IMR-90 (cell line): ENCODE results near the gene GBF1. TPM values are rescaled to one million over a fixed set of nuclear protein-coding genes. Genes with fewer than 3 reads are reported as not detected.
A peak's percentile ranks its signal among the peaks of the same experiment; 100 is the strongest.

ENCODE experiments used
- ATAC-seq: fragments of 200-7000 bp; cut with Tn5 transposase; 2 replicates; pipeline ENCODE4 v1.9.1; 2020; ENCODE audit warnings: low read depth, mild to moderate bottlenecking, moderate library complexity
- BruUV-seq: library from RNA; stranded (reverse); fragments of 400-500 nt; replicated peaks from 2 replicates; lab custom pipeline; 2021; lab: Mats Ljungman, UMichigan
- CTCF ChIA-PET: fragments of 300-600 bp; formaldehyde crosslinking; extraction: SDS; loops from one replicate; lab custom pipeline; 2021; ENCODE audit warnings: antibody characterized with exemption; lab: Yijun Ruan, JAX
- POLR2A ChIA-PET: fragments of 300-600 bp; sonication (Branson Sonifier 250); formaldehyde crosslinking; loops from one replicate; lab custom pipeline; 2022; ENCODE audit warnings: antibody characterized with exemption; ENCODE audit not compliant: unreplicated experiment; lab: Charles Lee
- DNase-seq: peaks from one replicate; pipeline ENCODE4 v3.0.0; 2013
- H2AFZ ChIP-seq: replicated peaks from 2 replicates; pipeline ENCODE3; 2013; ENCODE audit warnings: low read length, mild to moderate bottlenecking; ENCODE audit not compliant: poor library complexity
- H2AK5ac ChIP-seq: 2 replicates; pipeline ENCODE4 v1.6.1; 2013; ENCODE audit warnings: low read depth, low read length, inconsistent platforms
- H2AK9ac ChIP-seq: replicated peaks from 2 replicates; pipeline ENCODE3; 2013; ENCODE audit warnings: mild to moderate bottlenecking, low read depth, low read length, moderate library complexity; ENCODE audit not compliant: poor library complexity
- H2BK120ac ChIP-seq: 2 replicates; pipeline ENCODE4 v1.6.1; 2013; ENCODE audit warnings: low read depth, low read length, inconsistent platforms
- H2BK15ac ChIP-seq: 3 replicates; pipeline ENCODE4 v1.6.1; 2013; ENCODE audit warnings: low read depth, low read length, inconsistent platforms
- H2BK20ac ChIP-seq: 2 replicates; pipeline ENCODE4 v1.6.1; 2013; ENCODE audit warnings: low read depth, mild to moderate bottlenecking, inconsistent platforms, low read length, moderate library complexity
- H2BK5ac ChIP-seq: 2 replicates; pipeline ENCODE4 v1.6.1; 2013; ENCODE audit warnings: mild to moderate bottlenecking, low read depth, low read length, inconsistent platforms; ENCODE audit not compliant: poor library complexity, severe bottlenecking
- H3K14ac ChIP-seq: replicated peaks from 2 replicates; pipeline ENCODE4 v1.6.1; 2013; ENCODE audit warnings: low read depth, low read length, inconsistent platforms
- H3K18ac ChIP-seq: 2 replicates; pipeline ENCODE4 v1.6.1; 2013; ENCODE audit warnings: low read depth, low read length, control low read depth
- H3K23ac ChIP-seq: 2 replicates; pipeline ENCODE4 v1.6.1; 2013; ENCODE audit warnings: low read depth, low read length, inconsistent platforms
- H3K27ac ChIP-seq: 2 replicates; pipeline ENCODE4 v1.5.1; 2013; ENCODE audit warnings: mild to moderate bottlenecking, control low read depth, low read length; ENCODE audit not compliant: insufficient read depth
- H3K27me3 ChIP-seq: 2 replicates; pipeline ENCODE4 v1.6.1; 2013; ENCODE audit warnings: low read length; ENCODE audit not compliant: control insufficient read depth, insufficient read depth
- H3K36me3 ChIP-seq: 2 replicates; pipeline ENCODE4 v1.6.1; 2013; ENCODE audit warnings: low read length, mixed read lengths; ENCODE audit not compliant: control insufficient read depth, insufficient read depth
- H3K4ac ChIP-seq: 2 replicates; pipeline ENCODE4 v1.6.1; 2013; ENCODE audit warnings: low read depth, low read length, inconsistent platforms
- H3K4me1 ChIP-seq: 2 replicates; pipeline ENCODE4 v1.6.1; 2013; ENCODE audit warnings: low read length, mixed read lengths; ENCODE audit not compliant: control insufficient read depth, insufficient read depth
- H3K4me2 ChIP-seq: 2 replicates; pipeline ENCODE4 v1.6.1; 2013; ENCODE audit warnings: low read depth, mild to moderate bottlenecking, control low read depth, low read length, moderate library complexity
- H3K4me3 ChIP-seq: 2 replicates; pipeline ENCODE4 v1.5.1; 2013; ENCODE audit warnings: low read depth, mild to moderate bottlenecking, control low read depth, low read length, moderate library complexity; ENCODE audit not compliant: insufficient read depth
- H3K56ac ChIP-seq: 2 replicates; pipeline ENCODE4 v1.6.1; 2013; ENCODE audit warnings: low read length, inconsistent platforms; ENCODE audit not compliant: insufficient read depth; ENCODE audit errors: extremely low read depth
- H3K79me1 ChIP-seq, 2 experiments: 2 replicates each; pipeline ENCODE4 v1.6.1; 2013; ENCODE audit warnings: low read length in 2 of 2, inconsistent platforms in 1 of 2, low read depth in 1 of 2
- H3K9ac ChIP-seq: 2 replicates; pipeline ENCODE4 v1.6.1; 2013; ENCODE audit warnings: low read depth, low read length, control low read depth
- H3K9me1 ChIP-seq: 2 replicates; pipeline ENCODE4 v1.6.1; 2013; ENCODE audit warnings: low read length, inconsistent platforms; ENCODE audit not compliant: insufficient read depth
- H3K9me3 ChIP-seq: 2 replicates; pipeline ENCODE4 v1.6.1; 2013; ENCODE audit warnings: low read length; ENCODE audit not compliant: control insufficient read depth, insufficient read depth
- H4K20me1 ChIP-seq: 2 replicates; pipeline ENCODE4 v1.6.1; 2013; ENCODE audit warnings: low read length, inconsistent platforms; ENCODE audit not compliant: insufficient read depth
- H4K5ac ChIP-seq: 2 replicates; pipeline ENCODE4 v1.6.1; 2013; ENCODE audit warnings: mild to moderate bottlenecking, low read depth, low read length, control low read depth
- H4K8ac ChIP-seq, 2 experiments: 2 replicates each; pipeline ENCODE4 v1.6.1; 2013; ENCODE audit warnings: low read depth in 2 of 2, low read length in 2 of 2, control low read depth in 1 of 2, inconsistent platforms in 1 of 2
- H4K91ac ChIP-seq: 2 replicates; pipeline ENCODE4 v1.6.1; 2013; ENCODE audit warnings: low read depth, low read length, inconsistent platforms; ENCODE audit not compliant: insufficient read depth
- BHLHE40 ChIP-seq: fragments of 150-350 bp; IDR thresholded peaks from 2 replicates; pipeline ENCODE4 v1.6.1; 2016; ENCODE audit warnings: mild to moderate bottlenecking, low read depth, low read length
- CEBPB ChIP-seq: IDR thresholded peaks from 2 replicates; pipeline ENCODE4 v1.6.1; 2012; ENCODE audit warnings: low read depth, low read length, improper control_type of control experiment
- CHD1 ChIP-seq: IDR thresholded peaks from 2 replicates; pipeline ENCODE4 v1.6.1; 2012; ENCODE audit warnings: low read depth, low read length, improper control_type of control experiment
- FOS ChIP-seq: fragments of 150-350 bp; IDR thresholded peaks from 2 replicates; pipeline ENCODE4 v1.6.1; 2016; ENCODE audit warnings: low read depth, low read length
- MAFK ChIP-seq: IDR thresholded peaks from 2 replicates; pipeline ENCODE4 v1.6.1; 2012; ENCODE audit warnings: low read depth, low read length, improper control_type of control experiment
- MXI1 ChIP-seq: IDR thresholded peaks from 2 replicates; pipeline ENCODE4 v1.6.1; 2012; ENCODE audit warnings: low read depth, mild to moderate bottlenecking, low read length, moderate library complexity, borderline replicate concordance
- NFE2L2 ChIP-seq: fragments of 150-350 bp; IDR thresholded peaks from 2 replicates; pipeline ENCODE4 v1.6.1; 2016; ENCODE audit warnings: low read depth, mild to moderate bottlenecking, low read length
- POLR2A ChIP-seq: IDR thresholded peaks from 2 replicates; pipeline ENCODE4 v1.6.1; 2012; ENCODE audit warnings: mild to moderate bottlenecking, low read depth, low read length
- RCOR1 ChIP-seq: IDR thresholded peaks from 2 replicates; pipeline ENCODE4 v1.6.1; 2012; ENCODE audit warnings: mild to moderate bottlenecking, low read length, improper control_type of control experiment; ENCODE audit not compliant: insufficient replicate concordance
- RFX5 ChIP-seq: IDR thresholded peaks from 2 replicates; pipeline ENCODE4 v1.8.0; 2012; ENCODE audit warnings: low read depth, mild to moderate bottlenecking, low read length, moderate library complexity
- WGBS, 2 experiments: methylation state at CpG; one replicate each; pipeline versions ENCODE4 v1.1.5 to v1.1.7; 2013; ENCODE audit warnings: missing lambda C conversion rate in 2 of 2; ENCODE audit not compliant: insufficient read length in 1 of 2; ENCODE audit errors: extremely low coverage in 2 of 2; 5-methylcytosine and 5-hydroxymethylcytosine counted together
- dilution Hi-C: fragments of 300-500 bp; cut with HindIII; formaldehyde crosslinking; loops from one replicate; pipeline ENCODE4 v1.14.3; 2018; ENCODE audit warnings: low sequenced_read_pairs; ENCODE audit not compliant: unreplicated experiment
- in situ Hi-C: fragments of 300-500 bp; cut with MboI; formaldehyde crosslinking; loops from 3 replicates; pipeline ENCODE4 v1.14.3; 2019; ENCODE audit warnings: low sequenced_read_pairs, inconsistent platforms, mixed read lengths
- intact Hi-C: fragments of 100-400 bp; cut with micrococcal nuclease; formaldehyde crosslinking; loops from 2 replicates; pipeline ENCODE4 v1.10.0; 2022
- polyA plus RNA-seq, 3 experiments: library from polyadenylated mRNA; depleted of rRNA; stranded (reverse); fragments of >200 nt; gene quantifications; 2 replicates each; pipeline ENCODE4 v1.2.3, GENCODE V29; 2012; ENCODE audit warnings: low replicate concordance in 1 of 3
- total RNA-seq: library from RNA; depleted of rRNA; stranded (reverse); fragments of >200 nt; gene quantifications from 2 replicates; pipeline ENCODE4 v1.2.3, GENCODE V29; 2012
- TF ChIP-seq, protein P1 (sequence below): fragments of 150-350 bp; IDR thresholded peaks from 2 replicates; pipeline ENCODE4 v1.6.1; 2016; ENCODE audit warnings: low read depth, mild to moderate bottlenecking, low read length, moderate library complexity, borderline replicate concordance
- TF ChIP-seq, protein P2 (sequence below): conservative IDR thresholded peaks from 2 replicates; pipeline ENCODE4 v1.5.1; 2012; ENCODE audit warnings: mild to moderate bottlenecking, low read depth, low read length, improper control_type of control experiment
- TF ChIP-seq, protein P3 (sequence below): fragments of 150-350 bp; IDR thresholded peaks from 2 replicates; pipeline ENCODE4 v1.6.1; 2017; ENCODE audit warnings: mild to moderate bottlenecking, antibody characterized with exemption, low read length, low read depth

GBF1 gene
- total and polyA plus RNA-seq, 2 of the 4 experiments (the other 2 are of a cell fraction) = 38.7 to 40.1 TPM

DNA sequence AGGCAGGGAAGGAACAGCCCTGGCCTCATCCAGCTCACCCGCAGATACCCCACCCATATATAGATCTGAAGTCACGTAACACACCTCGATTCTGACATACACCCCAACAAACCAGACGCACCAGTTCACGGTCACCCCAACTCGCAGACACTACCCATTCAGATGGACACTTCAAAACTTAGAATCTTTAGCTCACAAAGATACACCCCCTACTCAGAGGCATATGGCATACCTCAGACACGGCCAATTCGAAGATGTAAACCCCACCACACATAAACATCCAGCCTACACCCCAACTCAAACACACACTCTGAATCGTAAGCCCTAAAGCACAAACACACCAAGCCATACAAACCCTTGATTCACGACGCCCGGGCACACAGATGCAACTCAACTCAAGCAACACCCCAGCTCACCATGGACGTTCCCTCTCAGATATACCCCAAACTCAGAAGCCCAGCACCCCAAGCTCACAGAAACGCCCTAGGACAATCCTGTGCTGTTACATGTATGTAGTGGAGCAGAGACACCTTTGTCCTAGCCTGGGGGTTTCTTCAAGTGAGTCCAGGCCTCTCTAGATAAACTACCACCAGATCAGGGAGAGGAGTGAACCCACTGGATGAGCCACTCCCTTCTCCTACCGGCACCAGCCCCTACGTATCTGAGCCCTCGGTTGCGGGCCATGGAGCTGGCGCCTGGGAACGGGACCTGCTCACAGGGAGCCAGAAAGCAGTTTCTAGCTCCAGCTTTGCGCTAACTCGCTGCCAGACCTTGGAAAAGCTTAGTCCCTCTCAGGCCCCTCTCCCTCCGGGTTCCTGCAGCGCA lies 164.5 kb downstream of the GBF1 start:
- 0 out of 2 replicates have a peak overlapping the region, but pooled peaks have one; percentile 52 for H3K14ac ChIP-seq
- no peak overlapping the region; the same call in 1 of the 2 replicates for H2BK120ac ChIP-seq
- peak overlapping the region; percentile 28; the same call in 1 of the 3 replicates for H2BK15ac ChIP-seq
- peak overlapping the region; percentile 36 for H3K4me2 ChIP-seq
- no peak for DNase-seq
- in situ Hi-C loops (no loop called here), dilution Hi-C loops (no loop called here), intact Hi-C loops (no loop called here)
- H3K27ac ChIP-seq = peak overlapping the region; percentile 8
- no TSS peak for BruUV-seq
- no peak for ATAC-seq
- H2BK5ac ChIP-seq = no peak overlapping the region
- H3K79me1 ChIP-seq = peaks cover 0 to 4% of the 10 kb centered on the region in 2 experiments; a peak in 1 of 4 replicates
- peak overlapping the region; percentile 49; the same call in 1 of the 2 replicates for H4K91ac ChIP-seq
- H3K4me3 ChIP-seq = peak overlapping the region; percentile 80
- peak overlapping the region; percentile 20 for H3K9ac ChIP-seq
- peak overlapping the region; percentile 23 to 66; a peak in 3 of 4 replicates for H4K8ac ChIP-seq
- H4K20me1 ChIP-seq = no peaks in the 10 kb centered on the region; the same call in 1 of the 2 replicates
- peaks cover 57% of the 10 kb centered on the region for H3K27me3 ChIP-seq
- peak overlapping the region; percentile 83 for H2AK5ac ChIP-seq
- H3K18ac ChIP-seq = no peak overlapping the region; the same call in 1 of the 2 replicates
- peak overlapping the region; percentile 52 for H3K4ac ChIP-seq
- 33% methylated on average over 6 of the region's 24 CpGs; no CpG with 5 or more reads in 1 of the 2 experiments for WGBS, 2 experiments
- no peak overlapping the region; the same call in 1 of the 2 replicates for H3K56ac ChIP-seq
- peaks cover 8% of the 10 kb centered on the region; the same call in 1 of the 2 replicates for H3K4me1 ChIP-seq
- peak overlapping the region; percentile 71 for H2AK9ac ChIP-seq
- ChIA-PET POLR2A (no interaction called here), CTCF (interaction anchor here (0.6 to 1.2 kb wide), 3 partner anchors 8 to 13 kb away, joined by 3 read pairs; no protein-coding TSS in a partner anchor)
- no peaks in the 10 kb centered on the region for H3K9me3 ChIP-seq
- H2BK20ac ChIP-seq = peak overlapping the region; percentile 41; the same call in 1 of the 2 replicates
- peaks cover 11% of the 10 kb centered on the region; the same call in 1 of the 2 replicates for H3K9me1 ChIP-seq
- peak overlapping the region; percentile 89 for H2AFZ ChIP-seq
- peak overlapping the region; percentile 71 for H3K23ac ChIP-seq
- H3K36me3 ChIP-seq = no peaks in the 10 kb centered on the region
- 0 out of 2 replicates have a peak overlapping the region, but pooled peaks have one; percentile 8 for H4K5ac ChIP-seq
- TF ChIP-seq MAFK = no peak
- no peak for TF ChIP-seq MXI1
- no peak for TF ChIP-seq CEBPB
- TF ChIP-seq POLR2A = no peak; the same call in 1 of the 2 replicates
- TF ChIP-seq, protein P1, sequence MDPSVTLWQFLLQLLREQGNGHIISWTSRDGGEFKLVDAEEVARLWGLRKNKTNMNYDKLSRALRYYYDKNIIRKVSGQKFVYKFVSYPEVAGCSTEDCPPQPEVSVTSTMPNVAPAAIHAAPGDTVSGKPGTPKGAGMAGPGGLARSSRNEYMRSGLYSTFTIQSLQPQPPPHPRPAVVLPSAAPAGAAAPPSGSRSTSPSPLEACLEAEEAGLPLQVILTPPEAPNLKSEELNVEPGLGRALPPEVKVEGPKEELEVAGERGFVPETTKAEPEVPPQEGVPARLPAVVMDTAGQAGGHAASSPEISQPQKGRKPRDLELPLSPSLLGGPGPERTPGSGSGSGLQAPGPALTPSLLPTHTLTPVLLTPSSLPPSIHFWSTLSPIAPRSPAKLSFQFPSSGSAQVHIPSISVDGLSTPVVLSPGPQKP = no peak
- no peak for TF ChIP-seq RCOR1
- TF ChIP-seq, protein P2, sequence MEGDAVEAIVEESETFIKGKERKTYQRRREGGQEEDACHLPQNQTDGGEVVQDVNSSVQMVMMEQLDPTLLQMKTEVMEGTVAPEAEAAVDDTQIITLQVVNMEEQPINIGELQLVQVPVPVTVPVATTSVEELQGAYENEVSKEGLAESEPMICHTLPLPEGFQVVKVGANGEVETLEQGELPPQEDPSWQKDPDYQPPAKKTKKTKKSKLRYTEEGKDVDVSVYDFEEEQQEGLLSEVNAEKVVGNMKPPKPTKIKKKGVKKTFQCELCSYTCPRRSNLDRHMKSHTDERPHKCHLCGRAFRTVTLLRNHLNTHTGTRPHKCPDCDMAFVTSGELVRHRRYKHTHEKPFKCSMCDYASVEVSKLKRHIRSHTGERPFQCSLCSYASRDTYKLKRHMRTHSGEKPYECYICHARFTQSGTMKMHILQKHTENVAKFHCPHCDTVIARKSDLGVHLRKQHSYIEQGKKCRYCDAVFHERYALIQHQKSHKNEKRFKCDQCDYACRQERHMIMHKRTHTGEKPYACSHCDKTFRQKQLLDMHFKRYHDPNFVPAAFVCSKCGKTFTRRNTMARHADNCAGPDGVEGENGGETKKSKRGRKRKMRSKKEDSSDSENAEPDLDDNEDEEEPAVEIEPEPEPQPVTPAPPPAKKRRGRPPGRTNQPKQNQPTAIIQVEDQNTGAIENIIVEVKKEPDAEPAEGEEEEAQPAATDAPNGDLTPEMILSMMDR = no peak
- TF ChIP-seq, protein P3, sequence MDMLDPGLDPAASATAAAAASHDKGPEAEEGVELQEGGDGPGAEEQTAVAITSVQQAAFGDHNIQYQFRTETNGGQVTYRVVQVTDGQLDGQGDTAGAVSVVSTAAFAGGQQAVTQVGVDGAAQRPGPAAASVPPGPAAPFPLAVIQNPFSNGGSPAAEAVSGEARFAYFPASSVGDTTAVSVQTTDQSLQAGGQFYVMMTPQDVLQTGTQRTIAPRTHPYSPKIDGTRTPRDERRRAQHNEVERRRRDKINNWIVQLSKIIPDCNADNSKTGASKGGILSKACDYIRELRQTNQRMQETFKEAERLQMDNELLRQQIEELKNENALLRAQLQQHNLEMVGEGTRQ = no peak
- TF ChIP-seq CHD1 = no peak
- TF ChIP-seq FOS = no peak
- TF ChIP-seq BHLHE40 = no peak
- TF ChIP-seq NFE2L2 = no peak
- no peak for TF ChIP-seq RFX5
